ENCODE results near the gene TP73.

- TF ChIP-seq EZH2 (IDR thresholded peaks at IDR 0.05; ENCODE audit: insufficient read depth, poor library complexity, severe bottlenecking) (no peak), EZH2phosphoT487 (IDR thresholded peaks at IDR 0.05; ENCODE audit: insufficient read depth, low read depth) (no peak)
These were observed 109.1 kb downstream of the TP73 start for GRCh38 chr1:3761296-3762010.

Measured in GM23248 (cell line).